Activated naive CD8-positive, alpha-beta T cell treated with anti-CD3 and anti-CD28 coated beads, Interleukin-2, amount 10 ng/mL, durations not matched to agents 7 days and 5 days (primary cell): ENCODE results near the gene DGKD. TPM values are rescaled to one million over a fixed set of nuclear protein-coding genes. Genes with fewer than 3 reads are reported as not detected.

Source experiments
- ATAC-seq: fragments of 150-1000 bp; cut with Tn5 transposase; one replicate; pipeline ENCODE4 v1.10.0; 2021; ENCODE audit warnings: low read depth, moderate library complexity
- POLR2A ChIA-PET: fragments of 350-600 bp; sonication (Branson Sonifier 250); formaldehyde crosslinking; loops from one replicate; lab custom pipeline; 2021; ENCODE audit warnings: antibody characterized with exemption; lab: Charles Lee
- DNase-seq: peaks from one replicate; pipeline ENCODE4 v3.0.0; 2021
- H3K27ac Mint-ChIP-seq: one replicate; pipeline ENCODE4 v1.8.0; 2022; ENCODE audit warnings: mild to moderate bottlenecking, mixed read lengths
- H3K27me3 Mint-ChIP-seq: one replicate; pipeline ENCODE4 v1.8.0; 2022; ENCODE audit warnings: mild to moderate bottlenecking, moderate library complexity, mixed read lengths
- H3K36me3 Mint-ChIP-seq: one replicate; pipeline ENCODE4 v1.8.0; 2021; ENCODE audit warnings: mild to moderate bottlenecking, mixed read lengths
- H3K4me1 Mint-ChIP-seq: one replicate; pipeline ENCODE4 v1.8.0; 2021; ENCODE audit warnings: mixed read lengths
- H3K4me3 Mint-ChIP-seq: one replicate; pipeline ENCODE4 v1.8.0; 2022; ENCODE audit warnings: mild to moderate bottlenecking, moderate library complexity, mixed read lengths
- H3K9me3 Mint-ChIP-seq: one replicate; pipeline ENCODE4 v1.8.0; 2021; ENCODE audit warnings: mixed read lengths
- total RNA-seq, 2 experiments: library from RNA; stranded (reverse); gene quantifications; one replicate each; pipeline ENCODE4 v1.2.3, GENCODE V29; 2021

DGKD gene
- total RNA-seq, 2 experiments from 2014 or later, result 114 to 132 TPM

GRCh38 chr2:233513953-233514655 lies 159.8 kb downstream of the DGKD start:
- H3K4me1 Mint-ChIP-seq, result peaks cover 2% of the 10 kb centered on the region
- peaks cover 7% of the 10 kb centered on the region for H3K36me3 Mint-ChIP-seq
- no peak overlapping the region for H3K27ac Mint-ChIP-seq
- no peaks in the 10 kb centered on the region for H3K9me3 Mint-ChIP-seq
- H3K27me3 Mint-ChIP-seq, result no peaks in the 10 kb centered on the region
- POLR2A ChIA-PET, result no interaction called here
- DNase-seq, result no peak
- ATAC-seq, result no peak
- no peak overlapping the region for H3K4me3 Mint-ChIP-seq

DNA sequence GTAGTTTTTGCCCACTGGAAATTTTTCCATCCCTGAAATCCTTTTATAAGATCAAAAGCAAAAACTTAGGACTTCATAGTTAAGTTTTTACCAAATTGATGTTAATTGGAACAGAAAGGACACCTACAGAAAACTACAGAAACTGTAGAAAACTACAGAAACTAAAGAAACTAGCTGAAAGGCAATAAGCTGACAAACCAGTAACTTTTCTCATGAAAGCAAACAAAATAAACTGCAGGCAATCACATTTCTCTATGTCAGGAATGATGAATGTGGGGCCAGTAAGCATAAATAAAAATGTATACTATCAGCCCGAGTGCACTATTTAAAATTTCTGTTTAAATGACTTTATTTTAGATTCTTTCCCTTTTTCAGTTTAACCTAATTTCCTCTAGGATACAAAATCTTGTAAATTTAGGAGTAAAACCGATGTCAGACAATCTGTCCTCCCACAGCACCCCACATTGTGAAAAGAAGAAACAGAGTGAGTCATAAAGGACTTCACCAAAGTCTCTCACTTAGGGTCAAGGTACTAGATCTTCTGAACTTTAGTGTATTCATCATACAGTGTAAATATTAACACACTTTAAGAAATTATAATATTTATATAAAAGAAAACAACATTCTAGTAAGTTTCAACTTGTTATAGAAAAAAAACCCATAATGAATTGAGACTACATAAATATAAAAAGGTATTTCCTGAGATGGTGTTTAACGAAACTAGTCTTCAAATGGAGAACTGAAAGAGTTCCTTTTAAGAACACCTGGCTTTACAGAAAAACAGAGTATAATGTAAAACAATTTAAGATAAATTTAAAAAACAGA lies 165.7 kb downstream of the DGKD start:
- Mint-ChIP-seq H3K27me3 (no peaks in the 10 kb centered on the region), H3K36me3 (peaks cover 8% of the 10 kb centered on the region), H3K27ac (no peak overlapping the region), H3K9me3 (no peaks in the 10 kb centered on the region), H3K4me1 (no peaks in the 10 kb centered on the region), H3K4me3 (no peak overlapping the region)
- POLR2A ChIA-PET, result no interaction called here
- no peak for DNase-seq
- ATAC-seq, result no peak

Other genes with a start within 250 kb of the DGKD start
- 10 to 100 TPM; 60.8 to 67.6 TPM for gene ATG16L1, start 102.8 kb upstream of the DGKD start, total RNA-seq
- gene SAG, start 46.7 kb upstream of the DGKD start, total RNA-seq, result under 1 TPM in 1 of 2 experiments, not detected in 1; 0.45 TPM
- 10 to 100 TPM; 11.5 to 13.9 TPM for gene USP40, start 212.3 kb downstream of the DGKD start, total RNA-seq